Neural progenitor cell (in vitro differentiated cells): ENCODE data around the gene B3GAT1. TPM values are rescaled to one million over a fixed set of nuclear protein-coding genes. Genes with fewer than 3 reads are reported as not detected.

Experiments
- DNase-seq: peaks from one replicate; pipeline ENCODE4 v3.0.0-alpha.2; 2016; ENCODE audit warnings: low spot score
- H2AFZ ChIP-seq: fragments of 200-600 bp; sonication (generic); replicated peaks from 2 replicates; pipeline ENCODE4 v1.6.1; 2016; ENCODE audit warnings: antibody characterized with exemption
- H3F3A ChIP-seq: fragments of 200-600 bp; sonication (generic); 2 replicates; pipeline ENCODE4 v1.6.1; 2016; ENCODE audit warnings: antibody characterized with exemption, low read depth
- H3K27ac ChIP-seq: fragments of 200-600 bp; sonication (generic); 2 replicates; pipeline ENCODE4 v1.5.1; 2016; ENCODE audit warnings: mild to moderate bottlenecking
- H3K27me3 ChIP-seq: fragments of 200-600 bp; sonication (generic); 2 replicates; pipeline ENCODE4 v1.6.1; 2016; ENCODE audit warnings: mild to moderate bottlenecking, moderate library complexity
- H3K36me3 ChIP-seq: fragments of 200-600 bp; sonication (generic); 2 replicates; pipeline ENCODE4 v1.5.1; 2016
- H3K4me1 ChIP-seq: fragments of 200-600 bp; sonication (generic); 2 replicates; pipeline ENCODE4 v1.6.1; 2016; ENCODE audit warnings: mixed run types
- H3K4me2 ChIP-seq: fragments of 200-600 bp; sonication (generic); 2 replicates; pipeline ENCODE4 v1.6.1; 2016
- H3K4me3 ChIP-seq: fragments of 200-600 bp; sonication (generic); 2 replicates; pipeline ENCODE4 v1.5.1; 2016
- H3K79me2 ChIP-seq: fragments of 200-600 bp; sonication (generic); 2 replicates; pipeline ENCODE4 v1.6.1; 2016; ENCODE audit warnings: low read depth
- H3K9ac ChIP-seq: fragments of 200-600 bp; sonication (generic); 2 replicates; pipeline ENCODE4 v1.6.1; 2016
- H3K9me3 ChIP-seq: fragments of 200-600 bp; sonication (generic); 2 replicates; pipeline ENCODE4 v1.5.1; 2016; ENCODE audit warnings: low read depth
- H4K20me1 ChIP-seq: fragments of 200-600 bp; sonication (generic); 2 replicates; pipeline ENCODE4 v1.6.1; 2016; ENCODE audit warnings: low read depth
- H3K27ac Mint-ChIP-seq: 3 replicates; pipeline ENCODE4 v1.8.0; 2021; ENCODE audit warnings: mixed read lengths
- H3K27me3 Mint-ChIP-seq: 2 replicates; pipeline ENCODE4 v1.8.0; 2022; ENCODE audit warnings: low read depth, mild to moderate bottlenecking, inconsistent platforms, moderate library complexity, mixed read lengths; ENCODE audit not compliant: insufficient read depth
- H3K36me3 Mint-ChIP-seq: 3 replicates; pipeline ENCODE4 v1.8.0; 2021; ENCODE audit warnings: mixed read lengths
- H3K4me1 Mint-ChIP-seq: 3 replicates; pipeline ENCODE4 v1.8.0; 2021; ENCODE audit warnings: mixed read lengths
- H3K4me3 Mint-ChIP-seq: 3 replicates; pipeline ENCODE4 v1.8.0; 2021; ENCODE audit warnings: mild to moderate bottlenecking, moderate library complexity, mixed read lengths
- H3K9me3 Mint-ChIP-seq: 3 replicates; pipeline ENCODE4 v1.8.0; 2020; ENCODE audit warnings: mixed read lengths
- CTCF ChIP-seq: fragments of 200-600 bp; sonication (generic); IDR thresholded peaks from 2 replicates; pipeline ENCODE4 v1.5.1; 2017; ENCODE audit warnings: antibody characterized with exemption, mild to moderate bottlenecking
- EZH2 ChIP-seq: fragments of 200-600 bp; sonication (generic); IDR thresholded peaks from 2 replicates; pipeline ENCODE4 v1.6.1; 2017; ENCODE audit warnings: antibody characterized with exemption, mild to moderate bottlenecking, moderate library complexity
- EZH2phosphoT487 ChIP-seq: fragments of 200-600 bp; sonication (generic); IDR thresholded peaks from 2 replicates; pipeline ENCODE4 v1.6.1; 2017; ENCODE audit warnings: antibody characterized with exemption
- total RNA-seq: library from RNA; depleted of rRNA; stranded (reverse); fragments of >200 nt; gene quantifications from 2 replicates; pipeline ENCODE4 v1.2.3, GENCODE V29; 2015; ENCODE audit warnings: low replicate concordance

The B3GAT1 gene
- total RNA-seq, 1 donor from 2014 or later = 11.0 TPM

DNA sequence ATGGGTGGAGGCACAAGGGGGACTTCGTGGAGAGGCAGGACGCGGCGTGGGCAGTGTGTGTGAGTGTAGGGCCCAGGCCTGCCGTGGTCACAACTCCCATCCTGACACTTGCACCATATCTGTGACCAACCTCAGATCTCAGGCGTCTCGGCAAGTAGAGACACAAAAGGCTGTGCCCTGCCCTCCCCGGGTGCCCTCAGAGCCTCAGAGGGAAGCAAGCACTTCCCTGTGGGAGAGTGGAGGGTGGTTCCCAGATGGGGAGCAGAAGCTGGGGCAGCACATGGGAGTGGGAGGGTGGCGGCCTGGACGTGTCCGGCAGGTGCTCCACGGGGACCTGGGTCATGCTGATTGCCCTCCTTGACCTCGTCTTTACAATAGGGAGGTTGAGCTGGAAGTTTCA lies 20.4 kb downstream of the B3GAT1 start:
- H3K27me3 Mint-ChIP-seq = no peaks in the 10 kb centered on the region
- Histone ChIP-seq H3K4me2 (no peak overlapping the region), H3K4me3 (no peak overlapping the region), H3K4me1 (peaks cover 8% of the 10 kb centered on the region), H3K36me3 (no peaks in the 10 kb centered on the region), H4K20me1 (peaks cover 63% of the 10 kb centered on the region), H3K9me3 (no peaks in the 10 kb centered on the region), H2AFZ (no peak overlapping the region), H3F3A (no peaks in the 10 kb centered on the region), H3K27me3 (no peaks in the 10 kb centered on the region), H3K27ac (no peak overlapping the region), H3K9ac (no peak overlapping the region), H3K79me2 (no peaks in the 10 kb centered on the region)
- no peak overlapping the region for H3K4me3 Mint-ChIP-seq
- TF ChIP-seq CTCF = no peak
- TF ChIP-seq EZH2 = no peak
- no peak for TF ChIP-seq EZH2phosphoT487
- peak overlapping the region; percentile 76 for H3K27ac Mint-ChIP-seq
- no peak for DNase-seq
- peaks cover 25% of the 10 kb centered on the region for H3K4me1 Mint-ChIP-seq
- no peaks in the 10 kb centered on the region for H3K9me3 Mint-ChIP-seq
- H3K36me3 Mint-ChIP-seq = peaks cover 8% of the 10 kb centered on the region

DNA sequence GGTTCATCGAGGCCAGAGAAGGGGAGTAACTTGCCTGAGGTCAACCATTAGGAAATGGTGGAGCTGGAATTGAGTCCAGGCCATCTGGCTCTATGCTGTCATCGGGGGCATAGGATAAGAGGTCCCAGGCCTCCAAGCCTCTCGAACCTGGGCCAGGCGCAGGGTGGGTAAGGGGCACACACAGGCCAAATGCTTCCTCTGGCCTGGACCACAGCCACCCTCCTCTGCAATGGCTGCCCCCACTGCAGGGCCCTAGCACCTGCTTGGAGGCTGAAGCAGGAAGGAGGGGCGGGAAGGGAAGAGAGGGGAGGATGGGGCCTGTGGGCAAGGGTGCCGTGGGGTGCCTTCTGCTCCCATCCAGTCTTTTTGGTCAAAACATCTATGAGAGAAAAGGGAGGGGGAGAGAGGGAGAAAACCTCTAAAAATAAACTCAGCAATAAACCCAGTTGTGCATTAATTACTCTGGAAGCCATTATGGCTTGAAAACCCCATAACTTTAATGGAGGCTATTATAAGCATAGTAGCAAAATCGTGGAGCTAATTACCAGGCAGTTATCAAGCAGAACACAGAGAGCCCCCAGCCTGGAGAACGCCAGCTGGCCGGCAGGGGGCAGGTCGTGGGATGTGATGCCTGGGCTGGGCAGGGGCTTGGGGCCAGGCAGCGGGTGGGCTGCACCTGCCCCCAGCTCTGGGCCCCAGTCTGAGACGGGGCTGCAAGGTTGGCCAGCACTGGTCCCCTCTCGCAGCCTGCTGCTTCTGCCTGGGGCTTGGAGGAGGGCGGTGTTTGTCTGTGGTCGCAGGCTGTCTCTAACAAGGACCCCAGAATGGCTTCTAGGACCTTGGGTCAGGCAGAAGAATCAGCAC lies 21.1 kb downstream of the B3GAT1 start:
- Histone ChIP-seq H2AFZ (no peak overlapping the region), H3K27me3 (no peaks in the 10 kb centered on the region), H3K4me2 (no peak overlapping the region), H3K9me3 (no peaks in the 10 kb centered on the region), H4K20me1 (peaks cover 56% of the 10 kb centered on the region), H3K79me2 (no peaks in the 10 kb centered on the region), H3K36me3 (no peaks in the 10 kb centered on the region), H3K4me3 (no peak overlapping the region), H3F3A (no peaks in the 10 kb centered on the region), H3K27ac (no peak overlapping the region), H3K4me1 (peaks cover 8% of the 10 kb centered on the region), H3K9ac (no peak overlapping the region)
- no peak for DNase-seq
- peak overlapping the region; percentile 76 for H3K27ac Mint-ChIP-seq
- H3K4me1 Mint-ChIP-seq = peaks cover 25% of the 10 kb centered on the region
- peaks cover 11% of the 10 kb centered on the region for H3K36me3 Mint-ChIP-seq
- no peaks in the 10 kb centered on the region for H3K27me3 Mint-ChIP-seq
- H3K4me3 Mint-ChIP-seq = no peak overlapping the region
- TF ChIP-seq CTCF (peak; percentile 19), EZH2 (no peak), EZH2phosphoT487 (no peak)
- H3K9me3 Mint-ChIP-seq = no peaks in the 10 kb centered on the region

DNA sequence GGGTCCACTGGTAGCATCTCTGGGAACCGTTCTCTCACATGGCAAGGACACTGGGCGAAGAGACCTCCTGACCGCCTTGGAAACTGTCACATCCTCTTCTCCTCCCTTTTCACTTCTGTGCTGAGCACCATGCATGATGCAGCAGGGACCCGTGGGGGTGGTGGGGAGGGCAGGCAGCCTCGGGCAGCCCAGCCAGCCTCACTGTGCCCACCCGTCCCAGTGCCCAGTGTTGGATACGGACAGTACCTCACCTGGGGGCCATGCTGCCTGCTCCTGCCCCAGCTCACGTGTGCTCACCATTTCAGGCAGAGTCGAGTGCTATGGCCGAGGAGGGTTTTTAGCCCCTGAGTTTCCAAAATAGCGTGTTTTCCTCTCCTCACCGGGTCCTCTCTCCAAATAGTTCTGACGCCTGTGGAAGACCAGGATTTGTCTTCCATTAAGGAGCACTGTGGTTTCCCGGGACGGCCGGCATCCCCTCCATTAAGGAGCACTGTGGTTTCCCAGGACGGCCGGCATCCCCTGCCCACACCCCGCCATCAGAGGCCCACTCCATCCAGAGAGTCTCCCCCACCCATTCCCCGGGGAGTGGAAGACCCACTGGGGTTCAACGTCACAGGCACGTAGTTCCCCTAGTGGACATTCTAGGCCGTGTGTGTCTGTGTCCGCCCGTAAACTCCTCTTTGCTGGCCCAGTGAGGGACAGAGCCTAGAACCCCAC lies 22.4 kb downstream of the B3GAT1 start:
- no peak overlapping the region for H3K4me2 ChIP-seq
- H3K27me3 ChIP-seq = no peaks in the 10 kb centered on the region
- Mint-ChIP-seq H3K9me3 (no peaks in the 10 kb centered on the region), H3K4me3 (no peak overlapping the region), H3K36me3 (peaks cover 11% of the 10 kb centered on the region), H3K27ac (no peak overlapping the region), H3K27me3 (no peaks in the 10 kb centered on the region), H3K4me1 (peaks cover 15% of the 10 kb centered on the region)
- no peak for DNase-seq
- H3F3A ChIP-seq = no peaks in the 10 kb centered on the region
- peaks cover 8% of the 10 kb centered on the region for H3K4me1 ChIP-seq
- no peaks in the 10 kb centered on the region for H3K36me3 ChIP-seq
- H4K20me1 ChIP-seq = peaks cover 44% of the 10 kb centered on the region
- no peak overlapping the region for H3K9ac ChIP-seq
- H3K27ac ChIP-seq = no peak overlapping the region
- no peak overlapping the region for H2AFZ ChIP-seq
- H3K4me3 ChIP-seq = no peak overlapping the region
- TF ChIP-seq CTCF (no peak), EZH2phosphoT487 (no peak), EZH2 (no peak)
- no peaks in the 10 kb centered on the region for H3K79me2 ChIP-seq
- H3K9me3 ChIP-seq = no peaks in the 10 kb centered on the region
